GM19395 (cell line): ENCODE data around the gene COBL.

Source experiments
- ATAC-seq: cut with Tn5 transposase; IDR thresholded peaks from one replicate; pipeline ENCODE4 v1.9.1; 2021; ENCODE audit warnings: mild to moderate bottlenecking, moderate library complexity; ENCODE audit not compliant: unreplicated experiment

COBL gene

GRCh38 chr7:51029701-51030191, 286.9 kb downstream of the COBL start:
- ATAC-seq, result no peak

GRCh38 chr7:51029131-51029530, 287.5 kb downstream of the COBL start:
- no peak for ATAC-seq

GRCh38 chr7:51027935-51028830, 288.4 kb downstream of the COBL start:
- ATAC-seq, result no peak

- no peak for ATAC-seq
Observed at GRCh38 chr7:51027106-51027934, 289.3 kb downstream of the COBL start.

GRCh38 chr7:51026341-51026740, 290.3 kb downstream of the COBL start:
- no peak for ATAC-seq

GRCh38 chr7:51025668-51026067, 290.9 kb downstream of the COBL start:
- no peak for ATAC-seq

GRCh38 chr7:51024867-51025266, 291.7 kb downstream of the COBL start:
- no peak for ATAC-seq

- no peak for ATAC-seq
Observed at GRCh38 chr7:51023547-51023946, 293.1 kb downstream of the COBL start.

GRCh38 chr7:51022821-51023220, 293.8 kb downstream of the COBL start:
- no peak for ATAC-seq

- ATAC-seq, result no peak
Observed at GRCh38 chr7:51021906-51022570, 294.6 kb downstream of the COBL start.

- ATAC-seq, result no peak
Observed at GRCh38 chr7:51020944-51021343, 295.7 kb downstream of the COBL start.

- no peak for ATAC-seq
Observed at GRCh38 chr7:51019891-51020870, 296.4 kb downstream of the COBL start.

GRCh38 chr7:51019191-51019844, 297.3 kb downstream of the COBL start:
- ATAC-seq, result no peak

- ATAC-seq, result no peak
Observed at GRCh38 chr7:51017576-51018535, 298.8 kb downstream of the COBL start.

- no peak for ATAC-seq
Observed at GRCh38 chr7:51016546-51016945, 300.1 kb downstream of the COBL start.

GRCh38 chr7:51015581-51015980, 301.0 kb downstream of the COBL start:
- no peak for ATAC-seq

GRCh38 chr7:51014811-51015210, 301.8 kb downstream of the COBL start:
- ATAC-seq, result no peak

GRCh38 chr7:51013861-51014511, 302.6 kb downstream of the COBL start:
- no peak for ATAC-seq
